Liver (tissue), 9 donors: ENCODE measurements around the gene METTL21C. TPM values are rescaled to one million over a fixed set of nuclear protein-coding genes. Genes with fewer than 3 reads are reported as not detected.

Experiments used
- DNase-seq: peaks from one replicate; pipeline ENCODE4 v3.0.0-alpha.2; 2017; ENCODE audit warnings: low spot score
- H3K27ac ChIP-seq, 2 donors: one replicate each; pipeline ENCODE4 v1.7.0; 2013; ENCODE audit warnings: inconsistent platforms in 2 of 2, low read length in 2 of 2, control low read depth in 1 of 2, low read depth in 1 of 2, mild to moderate bottlenecking in 1 of 2
- H3K27me3 ChIP-seq, 4 donors: one replicate each; pipeline versions ENCODE4 v1.6.1 to v1.7.0; 2013; ENCODE audit warnings: low read length in 3 of 4, inconsistent platforms in 1 of 4, mild to moderate bottlenecking in 1 of 4, moderate library complexity in 1 of 4; ENCODE audit not compliant: control insufficient read depth in 4 of 4, insufficient read depth in 4 of 4
- H3K36me3 ChIP-seq, 4 donors: one replicate each; pipeline versions ENCODE4 v1.6.1 to v1.7.0; 2013; ENCODE audit warnings: low read length in 3 of 4, mild to moderate bottlenecking in 3 of 4, low read depth in 1 of 4, moderate library complexity in 1 of 4; ENCODE audit not compliant: control insufficient read depth in 4 of 4, insufficient read depth in 3 of 4
- H3K4me1 ChIP-seq, 4 donors: one replicate each; pipeline versions ENCODE4 v1.6.1 to v1.7.0; 2013; ENCODE audit warnings: low read length in 3 of 4, mild to moderate bottlenecking in 3 of 4, moderate library complexity in 1 of 4; ENCODE audit not compliant: control insufficient read depth in 4 of 4, insufficient read depth in 4 of 4
- H3K4me3 ChIP-seq, 3 donors: one replicate each; pipeline versions ENCODE4 v1.6.1 to v1.7.0; 2013; ENCODE audit warnings: low read length in 3 of 3, control low read depth in 1 of 3, low read depth in 1 of 3, mild to moderate bottlenecking in 1 of 3
- H3K9ac ChIP-seq, 2 donors: one replicate each; pipeline ENCODE4 v1.7.0; 2013; ENCODE audit warnings: low read length in 2 of 2, mild to moderate bottlenecking in 2 of 2, moderate library complexity in 2 of 2, control low read depth in 1 of 2, low read depth in 1 of 2
- H3K9me3 ChIP-seq, 4 donors: one replicate each; pipeline versions ENCODE4 v1.6.1 to v1.7.0; 2013; ENCODE audit warnings: low read length in 3 of 4; ENCODE audit not compliant: control insufficient read depth in 4 of 4
- ATF3 ChIP-seq: IDR thresholded peaks from 2 replicates; pipeline ENCODE4 v1.6.1; 2016; ENCODE audit warnings: antibody characterized with exemption
- CTCF ChIP-seq: fragments of 150-350 bp; IDR thresholded peaks from 2 replicates; pipeline ENCODE4 v1.5.1; 2017; ENCODE audit warnings: improper control_type of control experiment, low read depth, low read length; ENCODE audit not compliant: missing input control
- EGR1 ChIP-seq, 2 donors: IDR thresholded peaks; 2 replicates each; pipeline ENCODE4 v1.6.1; 2016 to 2018; ENCODE audit warnings: antibody characterized with exemption in 2 of 2, low read depth in 2 of 2
- FOXA1 ChIP-seq: IDR thresholded peaks from 2 replicates; pipeline ENCODE4 v1.6.1; 2016; ENCODE audit warnings: antibody characterized with exemption
- FOXA2 ChIP-seq: IDR thresholded peaks from 2 replicates; pipeline ENCODE4 v1.6.1; 2016; ENCODE audit warnings: antibody characterized with exemption
- GABPA ChIP-seq, 2 donors: IDR thresholded peaks in 1 of 2; conservative IDR thresholded peaks in 1 of 2; 2 replicates each; pipeline ENCODE4 v1.6.1; 2016; ENCODE audit warnings: antibody characterized with exemption in 2 of 2, mild to moderate bottlenecking in 1 of 2, moderate library complexity in 1 of 2
- HNF4A ChIP-seq, 2 donors: conservative IDR thresholded peaks; 2 replicates each; pipeline ENCODE4 v1.6.1; 2016; ENCODE audit warnings: antibody characterized with exemption in 2 of 2, mild to moderate bottlenecking in 2 of 2
- HNF4G ChIP-seq: IDR thresholded peaks from 2 replicates; pipeline ENCODE4 v1.6.1; 2016; ENCODE audit warnings: antibody characterized with exemption
- JUND ChIP-seq, 2 donors: IDR thresholded peaks; 2 replicates each; pipeline ENCODE4 v1.6.1; 2016; ENCODE audit warnings: antibody characterized with exemption in 2 of 2
- MAX ChIP-seq: IDR thresholded peaks from 2 replicates; pipeline ENCODE4 v1.6.1; 2016; ENCODE audit warnings: antibody characterized with exemption
- NR2F2 ChIP-seq: IDR thresholded peaks from 2 replicates; pipeline ENCODE4 v1.6.1; 2016; ENCODE audit warnings: antibody characterized with exemption
- RAD21 ChIP-seq, 2 donors: IDR thresholded peaks; 2 replicates each; pipeline ENCODE4 v1.6.1; 2016; ENCODE audit warnings: antibody characterized with exemption in 2 of 2, mild to moderate bottlenecking in 2 of 2
- RXRA ChIP-seq, 2 donors: IDR thresholded peaks; 2 replicates each; pipeline ENCODE4 v1.6.1; 2017 to 2018; ENCODE audit warnings: antibody characterized with exemption in 2 of 2, mild to moderate bottlenecking in 1 of 2
- SP1 ChIP-seq: IDR thresholded peaks from 2 replicates; pipeline ENCODE4 v1.6.1; 2018; ENCODE audit warnings: antibody characterized with exemption, mild to moderate bottlenecking
- TAF1 ChIP-seq: conservative IDR thresholded peaks from 2 replicates; pipeline ENCODE4 v1.6.1; 2016; ENCODE audit warnings: antibody characterized with exemption, mild to moderate bottlenecking
- YY1 ChIP-seq: IDR thresholded peaks from 2 replicates; pipeline ENCODE4 v1.6.1; 2016; ENCODE audit warnings: antibody characterized with exemption, mild to moderate bottlenecking
- ZBTB33 ChIP-seq: IDR thresholded peaks from 2 replicates; pipeline ENCODE4 v1.6.1; 2016; ENCODE audit warnings: antibody characterized with exemption
- WGBS: extraction: QIAGEN DNeasy Blood & Tissue Kit; methylation state at CpG from one replicate; pipeline ENCODE4 v1.1.7; 2013; 5-methylcytosine and 5-hydroxymethylcytosine counted together
- polyA plus RNA-seq, 2 donors: library from polyadenylated mRNA; stranded (reverse) in 1 of 2; unstranded in 1 of 2; fragments of 200-250 nt in 1 of 2; fragments of >200 nt in 1 of 2; fragmentation: Nextera tagmentation in 1 of 2; extraction: Ambion mirVana in 1 of 2; gene quantifications; one replicate each; pipeline versions ENCODE4 v1.2.1 to v1.2.3, GENCODE V29; 2013 to 2015
- total RNA-seq, 2 donors: library from RNA; depleted of rRNA; stranded (reverse); fragments of >200 nt; gene quantifications; one replicate each; pipeline ENCODE4 v1.2.3, GENCODE V29; 2014
- TF ChIP-seq, protein P1 (sequence below): IDR thresholded peaks from 2 replicates; pipeline ENCODE4 v1.6.1; 2016; ENCODE audit warnings: antibody characterized with exemption, mild to moderate bottlenecking
- donor health status: healthy.
- donor health status: healthy.
- donor health status: healthy.
- donor health status: healthy.
- donor health status: healthy.

The METTL21C gene
- total and polyA plus RNA-seq, 4 donors = 0.09 TPM; not detected in 3

DNA sequence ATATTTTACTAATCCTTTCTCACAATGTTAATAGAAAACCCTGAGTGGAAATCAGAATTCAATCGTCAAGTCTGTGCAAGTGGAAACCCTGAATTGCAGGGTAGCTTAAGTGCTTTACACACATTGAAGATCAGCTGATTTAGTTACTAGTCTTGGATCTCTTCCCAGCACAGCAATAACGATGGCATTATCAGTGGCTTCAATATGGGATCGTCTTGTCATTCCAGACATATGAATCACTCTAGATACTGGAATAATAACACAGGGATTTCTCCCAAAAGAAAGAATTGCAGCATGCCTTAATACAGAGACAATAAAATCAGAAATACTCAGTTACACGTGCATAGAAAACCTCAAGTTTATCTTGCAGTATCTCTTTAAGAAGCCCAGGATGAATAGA, 12.6 kb upstream of the METTL21C start:
- DNase-seq = no peak
- Histone ChIP-seq H3K27ac (no peak overlapping the region), H3K9me3 (peaks cover 0 to 2% (median 0%) of the 10 kb centered on the region in 4 donors), H3K4me1 (no peaks in the 10 kb centered on the region), H3K9ac (no peak overlapping the region), H3K27me3 (no peaks in the 10 kb centered on the region), H3K4me3 (no peak overlapping the region), H3K36me3 (no peaks in the 10 kb centered on the region)
- 41% methylated on average over 4 of the region's 4 CpGs for WGBS
- TF ChIP-seq SP1 (no peak), ZBTB33 (no peak), HNF4G (no peak), HNF4A (conservative IDR thresholded peaks at IDR 0.05) (no peak), YY1 (no peak), ATF3 (no peak), JUND (IDR thresholded peaks at IDR 0.05) (no peak), GABPA (IDR thresholded peaks at IDR 0.05 in 1 of 2, conservative IDR thresholded peaks at IDR 0.05 in 1 of 2) (no peak)

GRCh38 chr13:102704238-102705058, 9.6 kb upstream of the METTL21C start:
- Histone ChIP-seq H3K9ac (no peak overlapping the region), H3K27me3 (no peaks in the 10 kb centered on the region), H3K4me3 (no peak overlapping the region), H3K36me3 (no peaks in the 10 kb centered on the region), H3K4me1 (no peaks in the 10 kb centered on the region), H3K27ac (no peak overlapping the region), H3K9me3 (no peaks in the 10 kb centered on the region)
- no peak for DNase-seq
- no peak for TF ChIP-seq RXRA (IDR thresholded peaks at IDR 0.05)
- TF ChIP-seq, protein P1, sequence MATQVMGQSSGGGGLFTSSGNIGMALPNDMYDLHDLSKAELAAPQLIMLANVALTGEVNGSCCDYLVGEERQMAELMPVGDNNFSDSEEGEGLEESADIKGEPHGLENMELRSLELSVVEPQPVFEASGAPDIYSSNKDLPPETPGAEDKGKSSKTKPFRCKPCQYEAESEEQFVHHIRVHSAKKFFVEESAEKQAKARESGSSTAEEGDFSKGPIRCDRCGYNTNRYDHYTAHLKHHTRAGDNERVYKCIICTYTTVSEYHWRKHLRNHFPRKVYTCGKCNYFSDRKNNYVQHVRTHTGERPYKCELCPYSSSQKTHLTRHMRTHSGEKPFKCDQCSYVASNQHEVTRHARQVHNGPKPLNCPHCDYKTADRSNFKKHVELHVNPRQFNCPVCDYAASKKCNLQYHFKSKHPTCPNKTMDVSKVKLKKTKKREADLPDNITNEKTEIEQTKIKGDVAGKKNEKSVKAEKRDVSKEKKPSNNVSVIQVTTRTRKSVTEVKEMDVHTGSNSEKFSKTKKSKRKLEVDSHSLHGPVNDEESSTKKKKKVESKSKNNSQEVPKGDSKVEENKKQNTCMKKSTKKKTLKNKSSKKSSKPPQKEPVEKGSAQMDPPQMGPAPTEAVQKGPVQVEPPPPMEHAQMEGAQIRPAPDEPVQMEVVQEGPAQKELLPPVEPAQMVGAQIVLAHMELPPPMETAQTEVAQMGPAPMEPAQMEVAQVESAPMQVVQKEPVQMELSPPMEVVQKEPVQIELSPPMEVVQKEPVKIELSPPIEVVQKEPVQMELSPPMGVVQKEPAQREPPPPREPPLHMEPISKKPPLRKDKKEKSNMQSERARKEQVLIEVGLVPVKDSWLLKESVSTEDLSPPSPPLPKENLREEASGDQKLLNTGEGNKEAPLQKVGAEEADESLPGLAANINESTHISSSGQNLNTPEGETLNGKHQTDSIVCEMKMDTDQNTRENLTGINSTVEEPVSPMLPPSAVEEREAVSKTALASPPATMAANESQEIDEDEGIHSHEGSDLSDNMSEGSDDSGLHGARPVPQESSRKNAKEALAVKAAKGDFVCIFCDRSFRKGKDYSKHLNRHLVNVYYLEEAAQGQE = no peak
- TF ChIP-seq EGR1 (IDR thresholded peaks at IDR 0.05; ENCODE audit: low read depth in 2 of 2) = no peak
- no peak for TF ChIP-seq FOXA2
- no peak for TF ChIP-seq YY1
- no peak for TF ChIP-seq CTCF
- no peak for TF ChIP-seq RAD21 (IDR thresholded peaks at IDR 0.05)
- no peak for TF ChIP-seq JUND (IDR thresholded peaks at IDR 0.05)
- TF ChIP-seq TAF1 = no peak
- TF ChIP-seq ATF3 = no peak
- TF ChIP-seq FOXA1 = no peak
- TF ChIP-seq NR2F2 = no peak
- TF ChIP-seq MAX = no peak
- 83% methylated on average over 6 of the region's 6 CpGs for WGBS
